VCaP (cell line): ENCODE measurements around the gene SLC9A9.

Experiments used
- H3K27ac ChIP-seq: fragments of 450-650 bp; 2 replicates; pipeline ENCODE4 v1.5.1; 2017
- TF ChIP-seq, protein P1 (sequence below): fragments of 450-650 bp; conservative IDR thresholded peaks from 2 replicates; pipeline ENCODE4 v1.5.1; 2017; ENCODE audit warnings: mild to moderate bottlenecking, moderate library complexity

The SLC9A9 gene

DNA sequence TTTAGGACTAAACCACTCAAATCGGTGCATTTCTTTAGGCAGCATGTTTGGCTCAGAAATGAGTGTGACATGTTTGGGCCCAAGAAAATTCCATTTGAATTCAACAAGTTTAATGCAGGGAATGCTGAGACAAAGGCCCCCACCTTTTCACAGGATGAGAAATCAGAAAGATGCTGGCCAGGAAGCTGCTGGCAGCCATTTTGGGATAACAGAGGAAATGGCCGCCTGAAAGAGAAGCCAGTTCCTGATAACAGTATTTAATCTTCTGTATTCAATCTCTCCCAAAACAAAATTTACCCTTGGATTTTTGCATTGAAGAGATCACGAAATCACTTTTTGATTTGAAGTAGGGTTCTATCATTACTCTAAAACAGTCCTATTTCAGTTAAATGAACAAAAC lies 350.9 kb downstream of the SLC9A9 start:
- TF ChIP-seq, protein P1, sequence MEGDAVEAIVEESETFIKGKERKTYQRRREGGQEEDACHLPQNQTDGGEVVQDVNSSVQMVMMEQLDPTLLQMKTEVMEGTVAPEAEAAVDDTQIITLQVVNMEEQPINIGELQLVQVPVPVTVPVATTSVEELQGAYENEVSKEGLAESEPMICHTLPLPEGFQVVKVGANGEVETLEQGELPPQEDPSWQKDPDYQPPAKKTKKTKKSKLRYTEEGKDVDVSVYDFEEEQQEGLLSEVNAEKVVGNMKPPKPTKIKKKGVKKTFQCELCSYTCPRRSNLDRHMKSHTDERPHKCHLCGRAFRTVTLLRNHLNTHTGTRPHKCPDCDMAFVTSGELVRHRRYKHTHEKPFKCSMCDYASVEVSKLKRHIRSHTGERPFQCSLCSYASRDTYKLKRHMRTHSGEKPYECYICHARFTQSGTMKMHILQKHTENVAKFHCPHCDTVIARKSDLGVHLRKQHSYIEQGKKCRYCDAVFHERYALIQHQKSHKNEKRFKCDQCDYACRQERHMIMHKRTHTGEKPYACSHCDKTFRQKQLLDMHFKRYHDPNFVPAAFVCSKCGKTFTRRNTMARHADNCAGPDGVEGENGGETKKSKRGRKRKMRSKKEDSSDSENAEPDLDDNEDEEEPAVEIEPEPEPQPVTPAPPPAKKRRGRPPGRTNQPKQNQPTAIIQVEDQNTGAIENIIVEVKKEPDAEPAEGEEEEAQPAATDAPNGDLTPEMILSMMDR: no peak
- no peak overlapping the region for H3K27ac ChIP-seq

DNA sequence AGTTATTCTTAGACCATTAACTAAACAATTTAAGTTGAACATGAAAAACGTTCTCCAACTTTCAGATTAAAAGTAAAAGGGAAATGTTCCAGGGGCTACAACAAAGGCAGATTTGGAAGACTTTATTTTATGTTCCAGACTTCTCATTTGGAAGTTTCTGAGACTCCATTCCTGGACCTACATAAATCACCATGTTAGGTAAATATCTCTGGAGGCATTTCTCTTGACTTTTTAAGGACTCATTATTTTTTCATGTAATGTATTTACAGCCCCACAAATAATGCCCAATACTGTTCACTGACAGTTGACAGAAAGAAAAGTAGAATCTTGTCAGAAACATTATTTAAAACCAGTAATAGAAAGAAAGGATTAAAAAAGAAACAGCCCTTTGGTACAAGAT lies 352.1 kb downstream of the SLC9A9 start:
- TF ChIP-seq, protein P1: no peak
- H3K27ac ChIP-seq: no peak overlapping the region

DNA sequence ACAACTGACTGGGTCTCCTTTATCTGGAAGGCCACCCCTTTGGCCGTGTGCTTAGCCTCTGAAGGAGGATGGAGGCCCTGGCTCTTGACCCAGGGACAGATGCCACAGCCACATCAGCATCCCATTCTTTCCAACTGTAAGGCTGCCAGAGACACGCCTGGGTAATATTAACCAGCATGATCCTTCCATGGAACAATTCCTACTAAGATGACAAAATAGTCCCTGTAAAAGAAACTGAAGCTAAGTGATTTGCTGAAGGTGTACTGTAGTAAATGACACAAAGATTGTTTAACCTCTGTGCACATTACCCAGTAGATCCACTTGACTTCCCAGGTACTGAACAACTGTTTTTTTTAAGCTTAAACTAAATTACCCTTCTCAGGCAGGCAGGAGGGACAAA lies 352.7 kb downstream of the SLC9A9 start:
- no peak overlapping the region for H3K27ac ChIP-seq
- TF ChIP-seq, protein P1: no peak

DNA sequence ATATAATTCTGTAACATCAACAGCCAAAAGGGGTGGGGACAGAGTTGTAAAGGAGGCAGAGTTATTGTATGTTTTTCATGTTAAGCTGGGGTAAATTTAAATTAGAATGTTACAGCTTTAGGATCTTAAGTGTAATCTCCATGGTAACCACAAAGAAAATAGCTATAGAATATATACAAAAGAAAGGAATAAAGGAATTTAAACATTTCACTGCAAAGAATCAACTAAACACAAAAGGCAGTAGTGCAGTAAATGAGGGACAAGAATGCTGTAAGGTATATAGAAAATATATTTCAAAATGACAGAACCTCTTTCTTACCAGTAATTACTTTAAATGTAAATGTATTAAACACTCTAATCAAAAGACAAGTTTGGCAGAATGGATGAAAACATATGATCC lies 361.7 kb downstream of the SLC9A9 start:
- TF ChIP-seq, protein P1: no peak

DNA sequence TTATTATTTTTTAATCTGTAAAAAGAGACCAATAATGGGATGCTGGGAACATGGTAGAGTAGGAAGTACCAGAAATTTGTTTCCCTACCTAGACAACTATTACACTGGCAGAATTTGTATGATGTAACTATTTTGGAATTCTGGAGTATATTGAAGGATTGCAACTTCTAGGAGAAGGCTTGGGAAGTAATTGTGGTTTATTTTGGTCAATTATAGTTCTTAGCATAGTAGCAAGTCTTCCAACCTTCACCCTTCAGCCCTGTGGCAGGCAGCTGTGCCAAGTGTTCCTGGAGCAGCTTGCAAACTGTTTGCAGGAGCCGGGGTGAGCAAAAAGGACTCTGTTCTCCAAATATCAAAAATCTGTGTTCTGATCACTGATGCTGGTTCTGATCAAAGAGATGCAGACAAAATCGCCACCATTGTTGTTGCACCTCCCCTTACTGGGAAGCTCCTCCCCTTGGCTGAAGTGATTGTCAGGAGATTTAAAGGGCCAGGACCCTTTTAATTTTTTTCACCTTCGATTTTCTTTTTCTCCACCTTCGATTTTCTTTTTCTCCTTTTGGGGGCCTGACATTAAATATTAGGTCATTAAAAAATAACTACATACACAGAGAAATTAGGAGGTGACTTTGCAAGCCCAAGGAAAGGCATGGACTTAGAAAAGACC lies 363.3 kb downstream of the SLC9A9 start:
- TF ChIP-seq, protein P1: no peak
- H3K27ac ChIP-seq: no peak overlapping the region

More for the DNA sequence above, 361.7 kb downstream of the SLC9A9 start:
- no peak overlapping the region for H3K27ac ChIP-seq

DNA sequence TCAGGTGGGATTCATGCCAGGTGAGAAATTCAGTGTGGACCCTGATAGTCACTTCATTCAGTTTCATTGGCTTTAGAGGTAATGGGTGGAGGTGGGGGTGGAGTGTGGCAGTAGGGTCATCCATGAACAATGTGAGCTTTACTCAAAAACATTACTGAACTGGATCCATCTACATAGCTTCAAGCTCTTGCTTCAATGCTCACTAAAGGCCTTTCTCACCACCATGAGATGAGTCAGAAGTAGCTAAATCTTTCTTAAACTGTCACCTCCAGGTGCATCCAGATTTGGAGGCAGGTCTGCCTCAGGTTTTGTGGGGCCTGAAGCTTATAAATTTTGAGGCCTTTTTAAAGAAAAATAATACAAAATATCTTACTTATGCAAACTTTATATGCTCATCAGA lies 365.1 kb downstream of the SLC9A9 start:
- H3K27ac ChIP-seq: no peak overlapping the region
- TF ChIP-seq, protein P1: no peak

DNA sequence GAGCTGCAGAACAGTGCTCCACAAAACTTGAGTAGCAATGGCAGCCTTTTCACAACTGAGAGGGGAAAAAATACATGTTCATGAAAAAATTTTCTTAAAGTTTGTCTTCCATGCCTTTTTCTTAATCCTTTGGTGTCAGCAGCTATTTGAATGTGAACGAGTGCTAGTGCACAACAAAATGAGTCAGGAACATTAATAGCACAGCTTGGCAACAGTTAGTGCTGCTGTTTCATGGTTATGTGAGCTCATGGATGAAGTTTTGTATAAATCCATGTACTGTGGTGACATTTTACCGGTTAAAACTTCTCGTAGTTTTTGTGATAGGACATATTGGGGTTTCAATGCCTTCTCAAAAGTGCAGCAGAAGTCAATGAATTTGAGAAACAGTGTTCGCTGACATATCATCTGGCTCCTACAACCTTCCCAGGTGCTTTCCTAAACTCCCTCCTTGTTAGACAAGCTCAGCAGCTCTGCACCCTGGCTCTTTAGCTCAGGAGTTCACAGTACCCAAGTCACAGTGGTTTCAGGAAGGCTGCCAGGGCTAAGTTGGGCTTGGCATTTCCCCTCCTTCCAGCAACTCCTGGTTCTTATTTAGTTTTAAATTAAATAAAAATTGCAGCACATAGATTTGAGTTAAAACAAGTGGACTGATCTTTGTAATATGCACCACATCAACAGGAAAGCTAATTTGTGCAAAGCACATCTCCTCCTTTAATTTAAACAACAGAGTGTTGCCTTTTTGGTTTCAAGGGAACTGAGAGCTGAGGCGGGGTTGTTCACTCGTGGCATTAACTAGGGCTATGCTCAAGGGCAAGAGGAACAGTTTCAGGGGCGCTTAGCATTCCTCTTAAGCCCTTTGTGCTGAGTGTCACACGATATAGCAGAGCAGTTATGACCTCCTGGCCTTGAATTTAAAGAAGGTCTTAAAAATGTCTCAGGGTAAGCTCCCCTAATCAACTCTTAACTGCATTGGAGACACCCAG lies 365.9 kb downstream of the SLC9A9 start:
- no peak overlapping the region for H3K27ac ChIP-seq
- TF ChIP-seq, protein P1: no peak
